OCI-LY1 (cell line): Measurements from ENCODE around the gene PDZD2.

Experiments
- H2AFZ ChIP-seq: fragments of 200-600 bp; sonication (generic), shearing (Covaris generic); 2 replicates; pipeline ENCODE4 v1.6.0; 2014; ENCODE audit warnings: antibody characterized with exemption, mild to moderate bottlenecking, low read length
- H3F3A ChIP-seq: fragments of 200-600 bp; sonication (generic), shearing (Covaris generic); 2 replicates; pipeline ENCODE4 v1.6.0; 2014; ENCODE audit warnings: mild to moderate bottlenecking, antibody characterized with exemption, low read length, moderate library complexity; ENCODE audit not compliant: insufficient read depth
- H3K27ac ChIP-seq: fragments of 200-600 bp; sonication (generic); 2 replicates; pipeline ENCODE4 v1.5.1; 2014; ENCODE audit warnings: low read length, mixed run types, mild to moderate bottlenecking, low read depth; ENCODE audit not compliant: poor library complexity, severe bottlenecking
- H3K27me3 ChIP-seq: fragments of 200-600 bp; sonication (generic); 2 replicates; pipeline ENCODE4 v1.6.0; 2014; ENCODE audit warnings: antibody characterized with exemption, mild to moderate bottlenecking, low read length, moderate library complexity; ENCODE audit not compliant: insufficient read depth
- H3K36me3 ChIP-seq: fragments of 200-600 bp; sonication (generic); 2 replicates; pipeline ENCODE4 v1.6.1; 2014; ENCODE audit warnings: mild to moderate bottlenecking, antibody characterized with exemption, low read length, moderate library complexity, mixed read lengths; ENCODE audit not compliant: insufficient read depth
- H3K4me1 ChIP-seq: fragments of 200-600 bp; sonication (generic); 2 replicates; pipeline ENCODE4 v1.5.1; 2014; ENCODE audit warnings: mild to moderate bottlenecking, low read length, moderate library complexity; ENCODE audit not compliant: insufficient read depth, severe bottlenecking
- H3K4me2 ChIP-seq: fragments of 200-600 bp; sonication (generic), shearing (Covaris generic); 2 replicates; pipeline ENCODE4 v1.6.1; 2014; ENCODE audit warnings: low read length
- H3K4me3 ChIP-seq: fragments of 200-600 bp; sonication (generic); 2 replicates; pipeline ENCODE4 v1.5.1; 2014; ENCODE audit warnings: low read length, low read depth, mild to moderate bottlenecking, mixed read lengths; ENCODE audit not compliant: poor library complexity, severe bottlenecking
- H3K79me2 ChIP-seq: fragments of 200-600 bp; shearing (Covaris generic); 2 replicates; pipeline ENCODE4 v1.6.1; 2016; ENCODE audit warnings: mixed run types, low read length, mixed read lengths; ENCODE audit not compliant: insufficient read depth
- H3K9ac ChIP-seq: fragments of 200-600 bp; sonication (generic), shearing (Covaris generic); 2 replicates; pipeline ENCODE4 v1.6.1; 2014; ENCODE audit warnings: mild to moderate bottlenecking, low read length, mixed read lengths
- H3K9me2 ChIP-seq: fragments of 200-600 bp; sonication (generic), shearing (Covaris generic); 2 replicates; pipeline ENCODE4 v1.6.1; 2014; ENCODE audit warnings: low read depth, mild to moderate bottlenecking, low read length, mixed read lengths
- H3K9me3 ChIP-seq: fragments of 200-600 bp; shearing (Covaris generic); 2 replicates; pipeline ENCODE4 v1.6.1; 2014; ENCODE audit warnings: low read length, mixed read lengths
- H4K20me1 ChIP-seq: fragments of 200-600 bp; sonication (generic), shearing (Covaris generic); 2 replicates; pipeline ENCODE4 v1.6.0; 2016; ENCODE audit warnings: mild to moderate bottlenecking, low read length; ENCODE audit not compliant: insufficient read depth
- EZH2 ChIP-seq: fragments of 200-600 bp; sonication (generic), shearing (Covaris generic); IDR thresholded peaks from 2 replicates; pipeline ENCODE4 v1.8.0; 2017; ENCODE audit warnings: borderline replicate concordance, mixed run types, mild to moderate bottlenecking, antibody characterized with exemption, low read length, moderate library complexity, mixed read lengths
- TF ChIP-seq, protein P1 (sequence below): fragments of 200-600 bp; sonication (generic), shearing (Covaris generic); IDR thresholded peaks from 2 replicates; pipeline ENCODE4 v1.5.1; 2017; ENCODE audit warnings: mild to moderate bottlenecking, antibody characterized with exemption, low read length, moderate library complexity, mixed read lengths

PDZD2 gene

DNA sequence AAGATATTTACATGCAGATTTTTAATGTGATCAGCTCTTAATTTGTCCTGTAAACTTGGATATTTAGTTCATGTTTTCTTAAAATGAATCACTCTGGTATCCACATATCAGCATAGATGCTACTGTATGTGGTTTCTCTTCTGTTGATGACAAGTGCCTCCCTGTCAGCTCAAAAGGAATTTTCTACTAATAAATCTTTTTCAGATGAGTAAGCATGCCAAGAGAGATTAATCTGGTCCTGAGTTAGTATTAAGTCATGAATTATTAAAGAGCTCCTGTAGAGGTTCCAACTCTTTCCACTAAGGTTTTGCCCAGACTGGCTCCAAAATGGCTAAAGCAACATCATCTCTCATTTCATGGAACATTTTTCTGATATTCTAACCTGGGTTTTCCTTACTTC, 406.0 kb downstream of the PDZD2 start:
- TF ChIP-seq EZH2, result no peak
- TF ChIP-seq, protein P1, sequence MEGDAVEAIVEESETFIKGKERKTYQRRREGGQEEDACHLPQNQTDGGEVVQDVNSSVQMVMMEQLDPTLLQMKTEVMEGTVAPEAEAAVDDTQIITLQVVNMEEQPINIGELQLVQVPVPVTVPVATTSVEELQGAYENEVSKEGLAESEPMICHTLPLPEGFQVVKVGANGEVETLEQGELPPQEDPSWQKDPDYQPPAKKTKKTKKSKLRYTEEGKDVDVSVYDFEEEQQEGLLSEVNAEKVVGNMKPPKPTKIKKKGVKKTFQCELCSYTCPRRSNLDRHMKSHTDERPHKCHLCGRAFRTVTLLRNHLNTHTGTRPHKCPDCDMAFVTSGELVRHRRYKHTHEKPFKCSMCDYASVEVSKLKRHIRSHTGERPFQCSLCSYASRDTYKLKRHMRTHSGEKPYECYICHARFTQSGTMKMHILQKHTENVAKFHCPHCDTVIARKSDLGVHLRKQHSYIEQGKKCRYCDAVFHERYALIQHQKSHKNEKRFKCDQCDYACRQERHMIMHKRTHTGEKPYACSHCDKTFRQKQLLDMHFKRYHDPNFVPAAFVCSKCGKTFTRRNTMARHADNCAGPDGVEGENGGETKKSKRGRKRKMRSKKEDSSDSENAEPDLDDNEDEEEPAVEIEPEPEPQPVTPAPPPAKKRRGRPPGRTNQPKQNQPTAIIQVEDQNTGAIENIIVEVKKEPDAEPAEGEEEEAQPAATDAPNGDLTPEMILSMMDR, result no peak
- no peak overlapping the region for H2AFZ ChIP-seq
- no peaks in the 10 kb centered on the region for H3F3A ChIP-seq
- no peak overlapping the region for H3K4me2 ChIP-seq
- H3K9ac ChIP-seq, result no peak overlapping the region
- no peaks in the 10 kb centered on the region for H3K27me3 ChIP-seq
- peaks cover 29% of the 10 kb centered on the region for H3K36me3 ChIP-seq
- H3K27ac ChIP-seq, result no peak overlapping the region
- H3K4me3 ChIP-seq, result no peak overlapping the region
- no peaks in the 10 kb centered on the region for H3K9me2 ChIP-seq
- no peaks in the 10 kb centered on the region for H3K4me1 ChIP-seq
- no peaks in the 10 kb centered on the region for H3K79me2 ChIP-seq
- H3K9me3 ChIP-seq, result no peaks in the 10 kb centered on the region
- H4K20me1 ChIP-seq, result no peaks in the 10 kb centered on the region

DNA sequence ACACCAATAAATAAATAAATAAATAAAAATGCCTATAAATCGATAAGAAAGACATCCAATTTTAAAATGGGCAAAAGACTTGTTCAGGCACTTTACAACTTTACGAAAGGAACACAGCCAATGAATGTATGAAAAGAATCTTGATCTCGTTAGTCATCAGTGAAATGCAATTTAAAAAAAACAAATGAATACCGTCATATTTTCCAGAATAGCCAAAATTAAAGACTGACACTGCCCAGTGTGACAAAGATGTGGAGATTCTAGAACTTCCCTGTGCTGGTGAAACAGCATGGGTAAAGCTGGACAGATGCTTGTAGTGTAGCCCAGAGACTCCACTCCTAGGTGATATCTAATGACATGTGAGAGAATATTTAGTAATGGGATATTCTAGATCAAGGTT, 408.1 kb downstream of the PDZD2 start:
- no peaks in the 10 kb centered on the region for H3F3A ChIP-seq
- H3K36me3 ChIP-seq, result peaks cover 27% of the 10 kb centered on the region
- H3K27me3 ChIP-seq, result no peaks in the 10 kb centered on the region
- no peak overlapping the region for H2AFZ ChIP-seq
- H3K27ac ChIP-seq, result no peak overlapping the region
- no peaks in the 10 kb centered on the region for H3K79me2 ChIP-seq
- TF ChIP-seq, protein P1, result no peak
- TF ChIP-seq EZH2, result no peak
- no peaks in the 10 kb centered on the region for H3K9me2 ChIP-seq
- H3K4me3 ChIP-seq, result no peak overlapping the region
- H3K4me2 ChIP-seq, result no peak overlapping the region
- no peaks in the 10 kb centered on the region for H4K20me1 ChIP-seq
- H3K4me1 ChIP-seq, result no peaks in the 10 kb centered on the region
- H3K9me3 ChIP-seq, result no peaks in the 10 kb centered on the region
- H3K9ac ChIP-seq, result no peak overlapping the region

DNA sequence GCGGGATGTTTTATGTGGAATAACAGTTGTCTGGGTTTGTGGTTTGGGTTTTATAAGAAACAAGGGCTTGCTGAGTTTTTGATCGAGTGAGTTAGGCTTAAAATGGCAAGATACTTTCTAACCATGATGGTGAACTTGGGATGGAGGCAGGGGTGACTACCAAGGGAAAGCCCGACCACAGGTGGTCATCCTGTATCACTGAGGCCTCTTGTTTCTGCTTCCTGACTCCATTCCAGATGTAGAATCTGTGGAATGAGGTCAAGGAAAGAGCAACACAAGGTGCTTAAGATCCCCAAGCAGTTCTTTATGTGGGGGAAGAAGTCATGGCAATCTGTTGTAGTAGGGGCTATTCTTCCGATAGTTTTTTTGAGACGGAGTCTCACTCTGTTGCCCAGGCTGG, 412.9 kb downstream of the PDZD2 start:
- no peaks in the 10 kb centered on the region for H3F3A ChIP-seq
- H3K9me2 ChIP-seq, result no peaks in the 10 kb centered on the region
- no peaks in the 10 kb centered on the region for H3K79me2 ChIP-seq
- peaks cover 35% of the 10 kb centered on the region for H3K36me3 ChIP-seq
- no peak overlapping the region for H3K4me3 ChIP-seq
- no peaks in the 10 kb centered on the region for H3K9me3 ChIP-seq
- H3K27me3 ChIP-seq, result no peaks in the 10 kb centered on the region
- H3K9ac ChIP-seq, result no peak overlapping the region
- H3K4me2 ChIP-seq, result no peak overlapping the region
- H3K4me1 ChIP-seq, result peaks cover 4% of the 10 kb centered on the region
- no peak overlapping the region for H3K27ac ChIP-seq
- no peaks in the 10 kb centered on the region for H4K20me1 ChIP-seq
- no peak overlapping the region for H2AFZ ChIP-seq
- no peak for TF ChIP-seq EZH2
- TF ChIP-seq, protein P1, result no peak
